Gastrocnemius medialis (tissue), 4 donors: ENCODE measurements around the gene LRRC74A.
A peak's percentile ranks its signal among the peaks of the same experiment; 100 is the strongest.

Experiments
- POLR2A ChIP-seq, 2 donors: fragments of 450-650 bp; IDR thresholded peaks; one replicate each; pipeline ENCODE4 v1.6.1; 2017; ENCODE audit warnings: antibody characterized with exemption in 2 of 2, mild to moderate bottlenecking in 2 of 2, moderate library complexity in 2 of 2
- TF ChIP-seq, protein P1 (sequence below), 5 experiments: fragments of 450-650 bp in 3 of 5; fragments of 200-600 bp in 2 of 5; sonication (generic) in 2 of 5; IDR thresholded peaks in 4 of 5; conservative IDR thresholded peaks in 1 of 5; 1 replicate in 4 of 5; 2 replicates in 1 of 5; pipeline ENCODE4 v1.5.1; 2016 to 2019; ENCODE audit warnings: antibody characterized with exemption in 5 of 5, mild to moderate bottlenecking in 3 of 5, moderate library complexity in 3 of 5

DNA sequence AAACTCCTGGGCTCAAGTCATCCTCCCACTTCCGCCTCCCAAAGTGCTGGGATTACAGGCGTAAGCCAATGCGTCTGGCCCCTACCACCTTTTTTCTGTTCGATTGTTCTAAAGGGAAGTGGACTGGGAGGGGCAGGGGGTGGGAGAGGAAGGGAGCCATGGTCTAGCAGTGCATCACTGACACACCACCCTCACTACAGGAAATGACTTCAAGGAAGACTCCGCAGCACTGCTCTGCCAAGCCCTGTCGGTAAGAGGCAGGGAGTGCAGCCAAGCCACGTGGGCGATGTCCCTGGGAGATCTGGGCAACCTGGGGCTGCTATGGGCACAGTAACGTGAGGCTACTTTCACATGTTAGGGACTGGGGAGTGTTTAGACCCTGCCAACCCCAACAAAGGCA, 18.0 kb downstream of the LRRC74A start:
- TF ChIP-seq, protein P1, sequence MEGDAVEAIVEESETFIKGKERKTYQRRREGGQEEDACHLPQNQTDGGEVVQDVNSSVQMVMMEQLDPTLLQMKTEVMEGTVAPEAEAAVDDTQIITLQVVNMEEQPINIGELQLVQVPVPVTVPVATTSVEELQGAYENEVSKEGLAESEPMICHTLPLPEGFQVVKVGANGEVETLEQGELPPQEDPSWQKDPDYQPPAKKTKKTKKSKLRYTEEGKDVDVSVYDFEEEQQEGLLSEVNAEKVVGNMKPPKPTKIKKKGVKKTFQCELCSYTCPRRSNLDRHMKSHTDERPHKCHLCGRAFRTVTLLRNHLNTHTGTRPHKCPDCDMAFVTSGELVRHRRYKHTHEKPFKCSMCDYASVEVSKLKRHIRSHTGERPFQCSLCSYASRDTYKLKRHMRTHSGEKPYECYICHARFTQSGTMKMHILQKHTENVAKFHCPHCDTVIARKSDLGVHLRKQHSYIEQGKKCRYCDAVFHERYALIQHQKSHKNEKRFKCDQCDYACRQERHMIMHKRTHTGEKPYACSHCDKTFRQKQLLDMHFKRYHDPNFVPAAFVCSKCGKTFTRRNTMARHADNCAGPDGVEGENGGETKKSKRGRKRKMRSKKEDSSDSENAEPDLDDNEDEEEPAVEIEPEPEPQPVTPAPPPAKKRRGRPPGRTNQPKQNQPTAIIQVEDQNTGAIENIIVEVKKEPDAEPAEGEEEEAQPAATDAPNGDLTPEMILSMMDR (IDR thresholded peaks at IDR 0.05 in 4 of 5, conservative IDR thresholded peaks at IDR 0.05 in 1 of 5) = peak in 2 of 5 experiments; percentile 23 to 26
- TF ChIP-seq POLR2A (IDR thresholded peaks at IDR 0.05) = no peak
